ENCODE results near the gene IFNGR1.
A peak's percentile ranks its signal among the peaks of the same experiment; 100 is the strongest.

IFNGR1 gene

GRCh38 chr6:137182654-137183073 lies 36.5 kb downstream of the IFNGR1 start:
- Histone ChIP-seq H3K4me1 (ENCODE audit: control extremely low read depth in 1 of 4, control insufficient read depth in 4 of 4, insufficient read depth in 4 of 4, low read length in 3 of 4) (no peaks in the 10 kb centered on the region), H3K27ac (ENCODE audit: insufficient read depth in 1 of 2, low read depth in 1 of 2, low read length in 2 of 2, poor library complexity in 1 of 2, severe bottlenecking in 2 of 2) (no peak overlapping the region), H3K27me3 (replicated peaks in 2 of 5; ENCODE audit: control insufficient read depth in 4 of 5, insufficient read depth in 5 of 5, low read length in 4 of 5) (no peaks in the 10 kb centered on the region), H3K4me3 (ENCODE audit: control insufficient read depth in 1 of 7, extremely low read depth in 1 of 7, insufficient read depth in 4 of 7, low read depth in 2 of 7, low read length in 6 of 7) (no peak overlapping the region), H3K36me3 (ENCODE audit: control insufficient read depth in 4 of 4, insufficient read depth in 4 of 4, low read length in 3 of 4) (no peaks in the 10 kb centered on the region), H3K9me3 (ENCODE audit: control extremely low read depth in 1 of 5, control insufficient read depth in 4 of 5, insufficient read depth in 2 of 5, low read depth in 1 of 5, low read length in 4 of 5) (peaks cover 4 to 79% (median 24%) of the 10 kb centered on the region in 5 experiments)
- ChIA-PET POLR2A (interaction anchor here (0.5 kb wide), 1 partner anchor 617 kb away, joined by 3 read pairs; no protein-coding TSS in a partner anchor), CTCF (no interaction called here)
- DNase-seq = no peak

GRCh38 chr6:137181891-137182653 lies 37.1 kb downstream of the IFNGR1 start:
- Histone ChIP-seq H3K27ac (ENCODE audit: insufficient read depth in 1 of 2, low read depth in 1 of 2, low read length in 2 of 2, poor library complexity in 1 of 2, severe bottlenecking in 2 of 2) (no peak overlapping the region), H3K4me1 (ENCODE audit: control extremely low read depth in 1 of 4, control insufficient read depth in 4 of 4, insufficient read depth in 4 of 4, low read length in 3 of 4) (no peaks in the 10 kb centered on the region), H3K4me3 (ENCODE audit: control insufficient read depth in 1 of 7, extremely low read depth in 1 of 7, insufficient read depth in 4 of 7, low read depth in 2 of 7, low read length in 6 of 7) (no peak overlapping the region), H3K36me3 (ENCODE audit: control insufficient read depth in 4 of 4, insufficient read depth in 4 of 4, low read length in 3 of 4) (no peaks in the 10 kb centered on the region), H3K27me3 (replicated peaks in 2 of 5; ENCODE audit: control insufficient read depth in 4 of 5, insufficient read depth in 5 of 5, low read length in 4 of 5) (no peaks in the 10 kb centered on the region), H3K9me3 (ENCODE audit: control extremely low read depth in 1 of 5, control insufficient read depth in 4 of 5, insufficient read depth in 2 of 5, low read depth in 1 of 5, low read length in 4 of 5) (peaks cover 2 to 77% (median 24%) of the 10 kb centered on the region in 5 experiments)
- ChIA-PET POLR2A (no interaction called here), CTCF (no interaction called here)
- peak in 1 of 3 donors; percentile 30 for DNase-seq
- WGBS (ENCODE audit: insufficient coverage) = no CpG with 5 or more reads among the region's 3 CpGs

GRCh38 chr6:137177611-137178010 lies 41.6 kb downstream of the IFNGR1 start:
- Histone ChIP-seq H3K36me3 (ENCODE audit: control insufficient read depth in 4 of 4, insufficient read depth in 4 of 4, low read length in 3 of 4) (no peaks in the 10 kb centered on the region), H3K27me3 (replicated peaks in 2 of 5; ENCODE audit: control insufficient read depth in 4 of 5, insufficient read depth in 5 of 5, low read length in 4 of 5) (no peaks in the 10 kb centered on the region), H3K4me3 (ENCODE audit: control insufficient read depth in 1 of 7, extremely low read depth in 1 of 7, insufficient read depth in 4 of 7, low read depth in 2 of 7, low read length in 6 of 7) (no peak overlapping the region), H3K27ac (ENCODE audit: insufficient read depth in 1 of 2, low read depth in 1 of 2, low read length in 2 of 2, poor library complexity in 1 of 2, severe bottlenecking in 2 of 2) (no peak overlapping the region), H3K9me3 (ENCODE audit: control extremely low read depth in 1 of 5, control insufficient read depth in 4 of 5, insufficient read depth in 2 of 5, low read depth in 1 of 5, low read length in 4 of 5) (peaks cover 0 to 40% (median 12%) of the 10 kb centered on the region in 5 experiments), H3K4me1 (ENCODE audit: control extremely low read depth in 1 of 4, control insufficient read depth in 4 of 4, insufficient read depth in 4 of 4, low read length in 3 of 4) (no peaks in the 10 kb centered on the region)
- POLR2A ChIA-PET = no interaction called here
- no CpG with 5 or more reads among the region's 1 CpG for WGBS (ENCODE audit: insufficient coverage)
- DNase-seq = no peak
- CTCF ChIA-PET = interaction anchor here (0.7 to 0.9 kb wide), 2 partner anchors 11 to 76 kb away, joined by 3 read pairs; no protein-coding TSS in a partner anchor

GRCh38 chr6:137176729-137177128 lies 42.5 kb downstream of the IFNGR1 start:
- CTCF ChIA-PET = interaction anchor here (0.6 to 0.9 kb wide), 2 partner anchors 10 to 1539 kb away, joined by 3 read pairs; no protein-coding TSS in a partner anchor
- no peaks in the 10 kb centered on the region for H3K27me3 ChIP-seq (replicated peaks in 2 of 5; ENCODE audit: control insufficient read depth in 4 of 5, insufficient read depth in 5 of 5, low read length in 4 of 5)
- POLR2A ChIA-PET = no interaction called here
- no peak for DNase-seq
- WGBS (ENCODE audit: insufficient coverage) = 100% methylated on average over 5 of the region's 5 CpGs
- no peak overlapping the region for H3K27ac ChIP-seq (ENCODE audit: insufficient read depth in 1 of 2, low read depth in 1 of 2, low read length in 2 of 2, poor library complexity in 1 of 2, severe bottlenecking in 2 of 2)
- no peaks in the 10 kb centered on the region for H3K4me1 ChIP-seq (ENCODE audit: control extremely low read depth in 1 of 4, control insufficient read depth in 4 of 4, insufficient read depth in 4 of 4, low read length in 3 of 4)
- no peak overlapping the region for H3K4me3 ChIP-seq (ENCODE audit: control insufficient read depth in 1 of 7, extremely low read depth in 1 of 7, insufficient read depth in 4 of 7, low read depth in 2 of 7, low read length in 6 of 7)
- H3K36me3 ChIP-seq (ENCODE audit: control insufficient read depth in 4 of 4, insufficient read depth in 4 of 4, low read length in 3 of 4) = no peaks in the 10 kb centered on the region
- H3K9me3 ChIP-seq (ENCODE audit: control extremely low read depth in 1 of 5, control insufficient read depth in 4 of 5, insufficient read depth in 2 of 5, low read depth in 1 of 5, low read length in 4 of 5) = peaks cover 0 to 34% (median 10%) of the 10 kb centered on the region in 5 experiments

GRCh38 chr6:137175868-137176245 lies 43.3 kb downstream of the IFNGR1 start:
- peaks cover 0 to 35% (median 8%) of the 10 kb centered on the region in 5 experiments for H3K9me3 ChIP-seq (ENCODE audit: control extremely low read depth in 1 of 5, control insufficient read depth in 4 of 5, insufficient read depth in 2 of 5, low read depth in 1 of 5, low read length in 4 of 5)
- POLR2A ChIA-PET = no interaction called here
- CTCF ChIA-PET = interaction anchor here (0.8 to 0.9 kb wide), 2 partner anchors 8 to 10 kb away, joined by 3 to 4 read pairs; no protein-coding TSS in a partner anchor

GRCh38 chr6:137175157-137175867 lies 43.9 kb downstream of the IFNGR1 start:
- no peak for DNase-seq
- Histone ChIP-seq H3K36me3 (ENCODE audit: control insufficient read depth in 4 of 4, insufficient read depth in 4 of 4, low read length in 3 of 4) (no peaks in the 10 kb centered on the region), H3K27ac (ENCODE audit: insufficient read depth in 1 of 2, low read depth in 1 of 2, low read length in 2 of 2, poor library complexity in 1 of 2, severe bottlenecking in 2 of 2) (no peak overlapping the region), H3K4me1 (ENCODE audit: control extremely low read depth in 1 of 4, control insufficient read depth in 4 of 4, insufficient read depth in 4 of 4, low read length in 3 of 4) (no peaks in the 10 kb centered on the region), H3K4me3 (ENCODE audit: control insufficient read depth in 1 of 7, extremely low read depth in 1 of 7, insufficient read depth in 4 of 7, low read depth in 2 of 7, low read length in 6 of 7) (no peak overlapping the region), H3K9me3 (ENCODE audit: control extremely low read depth in 1 of 5, control insufficient read depth in 4 of 5, insufficient read depth in 2 of 5, low read depth in 1 of 5, low read length in 4 of 5) (peaks cover 0 to 34% (median 3%) of the 10 kb centered on the region in 5 experiments), H3K27me3 (replicated peaks in 2 of 5; ENCODE audit: control insufficient read depth in 4 of 5, insufficient read depth in 5 of 5, low read length in 4 of 5) (peaks cover 0 to 3% (median 0%) of the 10 kb centered on the region in 5 experiments)
- ChIA-PET CTCF (interaction anchor here (0.8 to 0.9 kb wide), 2 partner anchors 8 to 10 kb away, joined by 3 to 4 read pairs; no protein-coding TSS in a partner anchor), POLR2A (interaction anchor here (0.6 kb wide), 1 partner anchor 249 kb away, joined by 3 read pairs; no protein-coding TSS in a partner anchor)
- WGBS (ENCODE audit: insufficient coverage) = 89% methylated on average over 4 of the region's 4 CpGs

More at GRCh38 chr6:137175868-137176245, 43.3 kb downstream of the IFNGR1 start:
- no peak for DNase-seq
- peaks cover 0 to 2% (median 0%) of the 10 kb centered on the region in 5 experiments for H3K27me3 ChIP-seq (replicated peaks in 2 of 5; ENCODE audit: control insufficient read depth in 4 of 5, insufficient read depth in 5 of 5, low read length in 4 of 5)
- H3K4me3 ChIP-seq (ENCODE audit: control insufficient read depth in 1 of 7, extremely low read depth in 1 of 7, insufficient read depth in 4 of 7, low read depth in 2 of 7, low read length in 6 of 7) = no peak overlapping the region
- H3K36me3 ChIP-seq (ENCODE audit: control insufficient read depth in 4 of 4, insufficient read depth in 4 of 4, low read length in 3 of 4) = no peaks in the 10 kb centered on the region
- WGBS (ENCODE audit: insufficient coverage) = no CpG with 5 or more reads among the region's 1 CpG
- H3K4me1 ChIP-seq (ENCODE audit: control extremely low read depth in 1 of 4, control insufficient read depth in 4 of 4, insufficient read depth in 4 of 4, low read length in 3 of 4) = no peaks in the 10 kb centered on the region
- H3K27ac ChIP-seq (ENCODE audit: insufficient read depth in 1 of 2, low read depth in 1 of 2, low read length in 2 of 2, poor library complexity in 1 of 2, severe bottlenecking in 2 of 2) = no peak overlapping the region

GRCh38 chr6:137173501-137173900 lies 45.7 kb downstream of the IFNGR1 start, which contains the start of gene IL22RA2:
Gene IL22RA2, minus strand, starts transcription at chr6:137173644. Its CDS starts 11,895 bp downstream, at chr6:137161749.
- Histone ChIP-seq H3K4me1 (ENCODE audit: control extremely low read depth in 1 of 4, control insufficient read depth in 4 of 4, insufficient read depth in 4 of 4, low read length in 3 of 4) (no peaks in the 10 kb centered on the region), H3K4me3 (ENCODE audit: control insufficient read depth in 1 of 7, extremely low read depth in 1 of 7, insufficient read depth in 4 of 7, low read depth in 2 of 7, low read length in 6 of 7) (no peak within 1 kb of the TSS), H3K27ac (ENCODE audit: insufficient read depth in 1 of 2, low read depth in 1 of 2, low read length in 2 of 2, poor library complexity in 1 of 2, severe bottlenecking in 2 of 2) (no peak within 1 kb of the TSS), H3K36me3 (ENCODE audit: control insufficient read depth in 4 of 4, insufficient read depth in 4 of 4, low read length in 3 of 4) (no peaks in the 10 kb centered on the region), H3K27me3 (replicated peaks in 2 of 5; ENCODE audit: control insufficient read depth in 4 of 5, insufficient read depth in 5 of 5, low read length in 4 of 5) (peaks cover 0 to 3% (median 0%) of the 10 kb centered on the region in 5 experiments), H3K9me3 (ENCODE audit: control extremely low read depth in 1 of 5, control insufficient read depth in 4 of 5, insufficient read depth in 2 of 5, low read depth in 1 of 5, low read length in 4 of 5) (peaks cover 0 to 31% (median 0%) of the 10 kb centered on the region in 5 experiments)
- 94% methylated on average over 4 of the region's 4 CpGs for WGBS (ENCODE audit: insufficient coverage)
- no peak for DNase-seq
- ChIA-PET CTCF (no interaction called here), POLR2A (no interaction called here)

Measured in common myeloid progenitor, CD34-positive (primary cell).